NCI-H1694 treated with DMSO at 0.1 percent for 48 hours (cell line): ENCODE measurements around the gene PPTC7.
"Not testable (repeated sequence)": the region's sequence is repeated elsewhere in the genome, so short reads cannot be mapped to it uniquely, and the experiment has no call there.

ENCODE experiments used
- DNase-seq: peaks from one replicate; lab custom pipeline; 2025; lab: John Stamatoyannopoulos, UW

PPTC7 gene

DNA sequence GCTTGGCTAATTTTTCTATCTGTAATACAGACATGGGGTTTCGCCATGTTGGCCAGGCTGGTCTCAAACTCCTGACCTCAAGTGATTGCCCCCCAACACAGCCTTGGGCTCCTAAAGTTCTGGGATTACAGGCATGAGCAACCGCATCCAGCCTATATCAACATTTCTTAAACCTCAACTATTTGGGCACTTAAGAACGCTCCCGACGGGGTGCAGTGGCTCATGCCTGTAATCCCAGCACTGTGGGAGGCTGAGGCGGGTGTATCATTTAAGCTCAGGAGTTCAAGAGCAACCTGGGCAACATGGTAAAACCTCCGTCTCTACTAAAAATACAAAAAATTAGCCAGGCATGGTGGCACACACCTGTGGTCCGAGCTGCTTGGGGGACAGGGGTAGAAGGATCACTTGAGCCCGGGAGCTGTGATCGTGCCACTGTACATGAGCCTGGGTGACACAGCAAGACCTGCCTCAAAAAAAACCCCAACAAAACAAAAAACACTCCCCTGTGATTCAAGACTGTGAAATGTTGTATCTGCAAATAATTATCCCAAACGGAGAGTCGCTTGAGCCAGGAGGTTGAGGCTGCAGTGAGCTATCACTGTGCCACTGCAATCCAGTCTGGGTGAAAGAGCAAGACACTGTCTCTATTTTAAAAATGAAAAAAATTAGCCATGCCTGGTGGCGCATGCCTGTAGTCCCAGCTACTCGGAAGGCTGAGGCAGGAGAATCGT is 21.5 kb downstream of the PPTC7 start:
- no peak for DNase-seq

DNA sequence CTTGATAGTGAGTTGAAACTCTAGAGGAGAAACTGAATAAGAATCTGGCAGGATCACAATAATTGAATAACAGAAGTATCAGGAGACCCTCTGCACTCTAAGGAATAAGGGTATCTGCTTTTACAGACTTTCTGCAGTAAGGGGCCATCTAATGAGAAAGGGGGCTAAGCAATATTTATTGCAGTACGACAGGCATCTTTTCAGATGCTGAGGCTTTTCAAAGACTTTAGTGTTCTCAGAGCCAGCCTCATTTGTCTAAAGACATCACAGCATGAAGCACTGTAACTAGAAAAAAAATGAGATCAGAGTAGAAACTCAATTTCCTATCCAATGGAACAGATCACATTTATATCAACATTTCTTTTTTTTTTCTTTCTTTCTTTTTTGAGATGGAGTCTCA is 22.2 kb downstream of the PPTC7 start:
- DNase-seq: no peak

GRCh38 chr12:110560048-110560447 is 23.1 kb downstream of the PPTC7 start:
- no peak for DNase-seq

DNA sequence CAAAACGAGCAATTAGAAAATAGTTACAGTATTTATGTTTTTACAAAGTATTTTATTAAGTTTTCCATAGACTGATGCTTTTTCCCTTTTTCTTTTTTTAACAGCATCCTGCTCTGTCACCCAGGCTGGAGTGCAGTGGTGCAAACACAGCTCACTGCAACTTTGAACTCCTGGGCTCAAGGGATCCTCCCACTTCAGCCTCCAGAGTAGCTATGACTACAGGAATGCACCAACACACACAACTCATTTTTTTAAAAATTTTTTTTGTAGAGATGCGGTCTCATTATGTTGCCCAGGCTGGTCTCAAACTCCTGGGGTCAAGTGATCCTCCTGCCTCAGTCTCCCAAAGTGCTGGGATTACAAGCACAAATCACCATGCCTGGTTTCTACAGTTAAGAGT is 24.2 kb downstream of the PPTC7 start:
- not testable (repeated sequence) for DNase-seq

DNA sequence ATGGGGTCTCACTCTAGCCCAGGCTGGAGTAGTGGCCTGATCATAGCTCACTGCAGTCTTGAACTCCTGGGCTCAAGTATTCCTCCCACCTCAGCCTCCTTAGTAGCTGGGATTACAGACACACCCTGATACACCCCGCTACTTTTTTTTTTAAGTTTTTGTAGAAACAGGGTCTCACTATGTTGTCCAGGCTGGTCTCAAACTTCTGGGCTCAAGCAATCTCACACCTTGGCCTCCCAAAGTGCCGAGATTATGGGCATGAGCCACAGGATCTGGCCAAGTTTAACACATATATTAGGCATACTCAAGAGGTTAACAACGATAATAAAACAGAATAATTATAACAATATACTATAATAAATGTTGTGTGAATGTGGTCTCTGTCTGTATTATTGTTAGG is 25.8 kb downstream of the PPTC7 start:
- DNase-seq: no peak

DNA sequence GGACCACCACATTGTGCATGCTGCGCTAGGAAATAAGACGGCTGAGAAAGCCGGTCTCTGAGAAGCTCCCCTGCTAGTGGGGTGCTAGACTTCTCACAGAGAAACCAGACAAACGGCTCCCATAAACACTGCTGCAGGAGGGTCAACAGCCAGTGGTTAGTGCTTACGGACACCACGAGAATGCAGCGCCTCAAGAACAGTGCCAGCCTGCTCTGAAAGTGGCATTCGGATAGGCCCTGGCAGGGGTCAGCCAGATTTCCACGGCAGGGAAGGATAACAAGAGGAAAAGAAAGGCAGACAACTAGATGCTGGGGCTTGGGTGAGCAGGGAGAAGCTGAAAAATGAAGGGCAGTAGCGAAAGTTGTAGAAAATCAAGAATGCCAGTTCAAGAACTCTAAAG is 26.4 kb downstream of the PPTC7 start:
- no peak for DNase-seq

GRCh38 chr12:110555577-110556406 is 27.3 kb downstream of the PPTC7 start:
- DNase-seq: no peak

GRCh38 chr12:110554184-110554583 is 28.9 kb downstream of the PPTC7 start:
- no peak for DNase-seq

DNA sequence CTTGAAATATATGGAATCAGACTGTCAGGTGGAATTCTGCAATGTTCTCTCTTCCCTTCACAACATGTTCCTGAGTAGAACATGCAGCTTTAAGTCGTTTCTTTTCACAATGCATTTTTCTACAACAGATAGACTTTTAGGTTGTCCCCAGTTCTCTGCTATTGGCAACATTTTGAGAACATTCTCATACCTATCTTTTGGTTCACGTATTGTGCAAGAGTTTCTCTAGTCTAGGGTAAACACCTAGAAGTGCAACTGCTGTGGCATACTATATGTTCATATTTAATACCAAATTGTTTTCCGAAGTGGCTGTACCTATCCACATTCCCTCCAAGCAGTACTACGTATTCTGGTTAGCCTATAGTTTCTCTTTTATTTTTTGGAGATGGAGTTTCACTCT is 32.1 kb downstream of the PPTC7 start:
- DNase-seq: no peak

GRCh38 chr12:110549716-110550115 is 33.4 kb downstream of the PPTC7 start:
- no peak for DNase-seq

DNA sequence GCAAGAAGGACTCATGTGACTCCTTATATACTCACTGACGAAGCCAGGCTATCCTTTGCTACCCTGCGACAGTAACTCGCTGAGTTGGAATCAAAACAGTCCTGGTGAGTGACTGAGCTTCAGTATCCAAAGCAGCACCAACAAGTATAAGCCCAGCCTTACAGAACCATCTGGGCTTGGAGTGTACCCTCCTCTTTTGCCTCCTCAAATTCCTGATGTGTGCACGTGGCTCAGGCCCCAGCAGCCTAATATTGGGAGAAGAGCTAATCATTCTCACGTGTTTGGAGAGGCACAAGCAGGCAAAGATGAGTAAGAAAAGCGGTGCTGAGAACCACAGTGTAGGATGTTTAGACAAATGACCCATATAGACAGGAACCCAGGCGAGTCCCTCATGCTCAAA is 34.4 kb downstream of the PPTC7 start:
- no peak for DNase-seq

DNA sequence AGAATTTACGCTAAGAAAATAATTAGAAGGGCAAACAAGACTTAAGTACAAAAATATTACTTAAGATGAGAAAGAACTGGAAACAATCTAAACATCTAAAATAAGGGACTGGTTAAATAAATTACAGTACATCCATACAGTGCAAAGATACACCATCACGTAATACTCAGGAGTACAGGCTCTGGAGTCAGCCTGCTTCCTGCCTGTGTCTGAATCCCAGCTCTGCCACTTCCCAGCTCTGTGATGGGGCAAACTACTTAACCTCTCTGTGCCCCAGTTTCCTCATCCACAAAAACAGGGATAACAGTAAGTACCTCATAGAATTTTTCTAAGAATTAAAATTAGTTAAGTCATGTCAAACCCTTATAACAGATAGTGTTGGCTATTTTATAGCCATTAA is 36.0 kb downstream of the PPTC7 start:
- DNase-seq: no peak

- DNase-seq: no peak
Observed at GRCh38 chr12:110546339-110546738, 36.8 kb downstream of the PPTC7 start.

GRCh38 chr12:110545812-110546211 is 37.3 kb downstream of the PPTC7 start:
- DNase-seq: no peak

DNA sequence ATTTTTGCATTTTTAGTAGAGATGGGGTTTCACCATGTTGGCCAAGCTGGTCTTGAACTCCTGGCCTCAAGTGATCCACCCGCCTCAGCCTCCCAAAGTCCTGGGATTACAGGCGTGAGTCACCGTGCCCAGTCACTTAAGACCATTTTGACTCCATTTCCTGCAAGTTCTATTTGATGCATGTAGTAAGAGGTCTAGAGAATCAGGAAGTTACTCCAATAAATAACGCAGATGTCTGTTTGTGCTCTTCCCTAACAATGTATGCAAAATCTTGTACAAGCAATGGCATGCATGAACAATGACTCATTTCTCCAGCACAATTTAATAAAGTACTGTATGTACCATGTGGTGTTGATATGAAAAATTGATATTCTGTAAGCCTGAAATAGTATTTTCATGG is 37.9 kb downstream of the PPTC7 start:
- DNase-seq: not testable (repeated sequence)

GRCh38 chr12:110543965-110544364 is 39.2 kb downstream of the PPTC7 start:
- no peak for DNase-seq

DNA sequence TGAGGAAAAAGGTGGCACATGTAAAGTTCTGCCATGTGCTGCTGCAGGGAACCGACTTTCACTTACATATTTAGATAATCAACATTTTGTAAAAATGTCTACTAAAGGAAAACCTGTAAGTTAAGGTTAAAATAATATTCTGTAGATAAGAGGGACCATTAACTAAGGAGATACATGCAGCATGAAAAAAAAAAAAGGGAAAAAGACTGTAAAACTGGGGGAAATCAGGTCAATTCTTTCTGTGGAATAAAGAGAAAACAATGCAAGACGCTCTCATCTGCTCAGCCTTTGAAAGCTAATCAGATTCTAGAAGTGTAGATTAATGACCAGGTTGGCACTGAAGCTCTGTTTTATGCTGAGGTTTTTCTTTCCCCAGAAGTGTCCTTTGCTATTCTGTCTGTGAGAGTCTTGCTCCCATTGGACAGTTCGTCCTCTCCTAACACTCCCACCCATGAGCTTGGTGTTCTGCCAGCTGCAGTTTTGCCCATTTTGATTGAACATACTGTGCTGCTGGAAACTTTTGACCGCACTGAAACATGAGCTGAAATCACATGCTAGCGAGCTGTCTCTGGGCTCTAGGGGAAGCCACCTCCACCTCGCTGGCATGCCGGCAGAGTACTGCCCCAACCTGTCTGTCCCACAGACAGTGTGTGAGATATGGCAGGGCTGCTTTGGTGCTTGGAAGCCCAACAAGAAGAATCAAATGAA is 39.7 kb downstream of the PPTC7 start:
- DNase-seq: no peak

- no peak for DNase-seq
Observed at GRCh38 chr12:110540048-110540447, 43.1 kb downstream of the PPTC7 start.

DNA sequence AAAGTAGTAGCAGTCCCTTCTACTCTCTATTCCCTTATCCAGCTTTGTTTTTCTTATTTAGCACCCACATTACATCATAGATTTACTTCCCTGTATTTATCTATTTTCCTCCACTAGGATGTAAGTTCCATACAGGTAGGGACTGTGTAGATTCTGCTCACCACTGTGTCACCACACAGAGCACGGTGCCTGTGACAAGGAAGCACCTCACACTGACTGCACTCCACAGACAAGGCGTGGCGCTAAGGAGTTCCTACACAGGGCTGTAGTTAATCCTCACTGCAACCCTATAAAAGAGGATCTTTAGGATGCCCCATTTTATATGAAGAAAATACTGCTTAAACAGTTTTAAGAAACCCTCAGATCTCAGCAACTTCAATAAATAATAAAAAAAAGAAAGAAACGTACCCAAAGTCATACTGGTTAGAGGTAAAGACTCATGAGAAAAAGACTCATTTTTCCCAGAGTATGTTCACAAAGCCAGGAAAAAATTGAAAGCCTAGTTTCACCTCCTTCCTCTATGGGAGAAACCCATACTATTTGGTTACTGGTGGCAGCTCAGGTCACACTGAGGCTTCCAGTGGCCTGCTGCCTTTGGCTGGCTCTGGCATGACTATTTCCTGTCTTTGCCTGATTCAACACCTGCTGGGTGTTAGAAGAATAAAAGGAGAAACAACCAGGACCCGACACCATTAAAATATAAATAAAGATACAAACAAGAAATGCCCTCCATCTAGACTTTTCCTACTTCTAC is 44.1 kb downstream of the PPTC7 start:
- no peak for DNase-seq

GRCh38 chr12:110537605-110538409 is 45.3 kb downstream of the PPTC7 start:
- no peak for DNase-seq
